Smooth muscle cell (in vitro differentiated cells): ENCODE measurements around the gene TEX26. TPM values are rescaled to one million over a fixed set of nuclear protein-coding genes. Genes with fewer than 3 reads are reported as not detected.

ENCODE experiments used
- DNase-seq: peaks from one replicate; lab custom pipeline; 2025; ENCODE audit not compliant: unreplicated experiment; lab: John Stamatoyannopoulos, UW
- H2AFZ ChIP-seq: fragments of 200-600 bp; sonication (generic); 2 replicates; pipeline ENCODE4 v1.6.0; 2016; ENCODE audit warnings: antibody characterized with exemption, low read depth, mild to moderate bottlenecking
- H3F3A ChIP-seq: fragments of 200-600 bp; sonication (generic); 2 replicates; pipeline ENCODE4 v1.6.0; 2017; ENCODE audit warnings: antibody characterized with exemption, low read depth
- H3K27ac ChIP-seq: fragments of 200-600 bp; sonication (generic); 2 replicates; pipeline ENCODE4 v1.5.1; 2016; ENCODE audit warnings: low read depth, mild to moderate bottlenecking
- H3K27me3 ChIP-seq: fragments of 200-600 bp; sonication (generic); 2 replicates; pipeline ENCODE4 v1.6.1; 2016; ENCODE audit warnings: low read depth, mild to moderate bottlenecking
- H3K36me3 ChIP-seq: fragments of 200-600 bp; sonication (generic); 2 replicates; pipeline ENCODE4 v1.5.1; 2016; ENCODE audit warnings: low read depth
- H3K4me1 ChIP-seq: fragments of 200-600 bp; sonication (generic); 2 replicates; pipeline ENCODE4 v1.5.1; 2016; ENCODE audit warnings: low read depth
- H3K4me2 ChIP-seq: fragments of 200-600 bp; sonication (generic); 2 replicates; pipeline ENCODE4 v1.6.0; 2016; ENCODE audit warnings: mild to moderate bottlenecking
- H3K4me3 ChIP-seq: fragments of 200-600 bp; sonication (generic); 2 replicates; pipeline ENCODE4 v1.5.1; 2016; ENCODE audit warnings: mild to moderate bottlenecking
- H3K79me2 ChIP-seq: fragments of 200-600 bp; sonication (generic); 2 replicates; pipeline ENCODE4 v1.6.0; 2016; ENCODE audit warnings: low read depth, mild to moderate bottlenecking
- H3K9ac ChIP-seq: fragments of 200-600 bp; sonication (generic); 2 replicates; pipeline ENCODE4 v1.6.0; 2016; ENCODE audit warnings: low read depth
- H3K9me3 ChIP-seq: fragments of 200-600 bp; sonication (generic); replicated peaks from 2 replicates; pipeline ENCODE4 v1.5.1; 2016; ENCODE audit warnings: low read depth
- H4K20me1 ChIP-seq: fragments of 200-600 bp; sonication (generic); 2 replicates; pipeline ENCODE4 v1.6.0; 2016; ENCODE audit warnings: low read depth
- CTCF ChIP-seq: fragments of 200-600 bp; sonication (generic); IDR thresholded peaks from 2 replicates; pipeline ENCODE4 v1.5.1; 2017; ENCODE audit warnings: borderline replicate concordance, mild to moderate bottlenecking, antibody characterized with exemption; ENCODE audit not compliant: insufficient read depth, poor library complexity, severe bottlenecking
- WGBS: methylation state at CpG from one replicate; pipeline ENCODE4 v1.1.7; 2016; ENCODE audit warnings: low lambda C conversion rate; 5-methylcytosine and 5-hydroxymethylcytosine counted together
- polyA plus RNA-seq: library from polyadenylated mRNA; unstranded; fragments of >200 nt; fragmentation: Nextera tagmentation; extraction: Ambion mirVana; gene quantifications from 2 replicates; pipeline ENCODE4 v1.2.1, GENCODE V29; 2016
- total RNA-seq: library from RNA; depleted of rRNA; stranded (reverse); fragments of >200 nt; gene quantifications from 2 replicates; pipeline ENCODE4 v1.2.3, GENCODE V29; 2014

The TEX26 gene
- total and polyA plus RNA-seq, 2 experiments from 2014 or later, result 0.42 to 0.58 TPM

DNA sequence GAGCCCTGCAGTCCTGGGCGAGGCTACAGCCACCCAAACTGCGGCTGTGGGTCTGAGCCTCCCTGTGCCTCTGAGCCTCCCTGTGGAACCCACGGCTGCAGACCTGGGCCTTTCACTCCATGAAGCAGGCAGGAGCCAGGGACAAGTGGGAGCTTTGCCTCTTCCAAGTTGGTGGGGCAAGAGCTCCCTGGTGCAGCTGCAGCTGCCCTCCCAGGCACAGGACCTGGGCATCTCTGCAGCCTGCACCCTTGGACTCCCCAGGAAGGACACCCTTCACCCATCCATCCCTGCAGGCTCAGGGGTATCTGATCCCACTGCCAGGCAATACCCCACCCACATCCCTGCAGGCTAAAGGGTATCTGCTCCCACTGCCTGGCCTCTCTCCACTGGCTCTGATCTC lies 2.3 kb downstream of the TEX26 start:
- Histone ChIP-seq H2AFZ (no peak overlapping the region), H3K27me3 (no peaks in the 10 kb centered on the region), H4K20me1 (no peaks in the 10 kb centered on the region), H3K79me2 (no peaks in the 10 kb centered on the region), H3K36me3 (no peaks in the 10 kb centered on the region), H3K27ac (no peak overlapping the region), H3K9me3 (no peaks in the 10 kb centered on the region), H3F3A (no peaks in the 10 kb centered on the region), H3K4me1 (peaks cover 13% of the 10 kb centered on the region), H3K9ac (no peak overlapping the region), H3K4me3 (no peak overlapping the region), H3K4me2 (no peak overlapping the region)
- WGBS, result 94% methylated on average over 3 of the region's 3 CpGs
- no peak for TF ChIP-seq CTCF
- no peak for DNase-seq

- H3K9me3 ChIP-seq, result no peaks in the 10 kb centered on the region
- no peak overlapping the region for H3K9ac ChIP-seq
- no peak overlapping the region for H2AFZ ChIP-seq
- H3K79me2 ChIP-seq, result no peaks in the 10 kb centered on the region
- H4K20me1 ChIP-seq, result no peaks in the 10 kb centered on the region
- no peaks in the 10 kb centered on the region for H3K27me3 ChIP-seq
- no peak overlapping the region for H3K4me2 ChIP-seq
- DNase-seq, result no peak
- H3F3A ChIP-seq, result no peaks in the 10 kb centered on the region
- no peak overlapping the region for H3K4me3 ChIP-seq
- 92% methylated on average over 4 of the region's 4 CpGs for WGBS
- H3K27ac ChIP-seq, result no peak overlapping the region
- H3K4me1 ChIP-seq, result peaks cover 13% of the 10 kb centered on the region
- no peak for TF ChIP-seq CTCF
- H3K36me3 ChIP-seq, result no peaks in the 10 kb centered on the region
These were observed 4.5 kb downstream of the TEX26 start for GRCh38 chr13:30936971-30937370.

- no peaks in the 10 kb centered on the region for H3K4me1 ChIP-seq
- no peak overlapping the region for H3K4me3 ChIP-seq
- 86% methylated on average over 3 of the region's 3 CpGs for WGBS
- H3K9me3 ChIP-seq, result no peaks in the 10 kb centered on the region
- H3K4me2 ChIP-seq, result no peak overlapping the region
- H4K20me1 ChIP-seq, result no peaks in the 10 kb centered on the region
- no peak overlapping the region for H3K27ac ChIP-seq
- H3K79me2 ChIP-seq, result no peaks in the 10 kb centered on the region
- no peak for DNase-seq
- H2AFZ ChIP-seq, result no peak overlapping the region
- TF ChIP-seq CTCF, result no peak
- H3F3A ChIP-seq, result no peaks in the 10 kb centered on the region
- no peaks in the 10 kb centered on the region for H3K36me3 ChIP-seq
- no peaks in the 10 kb centered on the region for H3K27me3 ChIP-seq
- H3K9ac ChIP-seq, result no peak overlapping the region
These were observed 11.4 kb downstream of the TEX26 start for GRCh38 chr13:30943881-30944280.

- Histone ChIP-seq H3F3A (no peaks in the 10 kb centered on the region), H2AFZ (no peak overlapping the region), H3K36me3 (no peaks in the 10 kb centered on the region), H3K4me3 (no peak overlapping the region), H3K9me3 (peaks cover 6% of the 10 kb centered on the region), H3K79me2 (no peaks in the 10 kb centered on the region), H4K20me1 (no peaks in the 10 kb centered on the region), H3K9ac (no peak overlapping the region), H3K4me1 (no peaks in the 10 kb centered on the region), H3K27me3 (no peaks in the 10 kb centered on the region), H3K4me2 (no peak overlapping the region), H3K27ac (no peak overlapping the region)
- no peak for DNase-seq
- TF ChIP-seq CTCF, result no peak
- WGBS, result 89% methylated on average over 5 of the region's 5 CpGs
These were observed 24.9 kb downstream of the TEX26 start for GRCh38 chr13:30957258-30957943.
